ENCODE data around the gene KRT80.

KRT80 gene

DNA sequence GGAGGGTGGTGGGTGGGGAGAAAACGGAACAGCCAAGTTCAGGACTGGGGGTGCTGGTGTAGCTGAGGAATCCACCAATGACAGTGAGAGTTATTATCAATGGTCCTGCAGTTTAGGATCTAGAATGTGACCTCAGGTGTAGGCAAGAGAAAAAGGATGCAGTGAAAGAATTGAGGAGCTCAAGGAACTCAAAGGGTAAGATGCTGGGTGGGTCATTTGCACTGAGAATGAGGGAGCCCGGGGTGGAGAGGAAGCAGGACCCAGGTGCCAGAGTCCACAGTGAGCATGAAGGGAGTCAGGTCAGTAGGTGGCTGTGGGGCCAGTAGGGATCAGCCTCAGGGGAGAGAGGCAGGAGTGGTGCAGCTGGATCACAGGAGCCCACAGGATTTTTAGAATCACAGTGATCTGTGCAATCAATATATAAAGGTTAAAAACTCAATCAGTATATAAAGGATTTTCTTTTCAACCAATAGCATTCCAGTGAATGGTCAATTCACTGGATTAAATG lies 38.1 kb upstream of the KRT80 start:
- no peak for DNase-seq (ENCODE audit: extremely low read depth in 1 of 2, low read depth in 1 of 2)

DNA sequence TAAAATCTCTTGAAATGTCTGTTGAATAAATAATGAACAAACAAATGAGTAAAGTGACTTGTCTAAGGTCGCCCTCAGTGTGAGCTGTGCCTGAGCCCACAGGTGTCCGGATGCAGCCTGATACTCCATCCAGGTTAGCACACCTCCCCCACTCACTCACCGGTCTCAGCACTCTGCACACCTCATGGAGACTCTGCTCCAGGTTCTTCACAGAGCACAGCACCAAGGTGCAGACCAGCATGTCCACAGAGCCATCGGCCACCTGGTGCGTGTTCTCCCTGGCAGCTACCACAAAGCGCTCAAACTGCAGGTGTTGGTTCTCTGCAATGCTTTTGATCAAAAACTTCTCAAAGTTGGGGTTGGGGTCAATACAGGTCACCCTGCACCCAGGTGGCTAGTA lies 37.1 kb upstream of the KRT80 start:
- no peak for DNase-seq (ENCODE audit: extremely low read depth in 1 of 2, low read depth in 1 of 2)

DNA sequence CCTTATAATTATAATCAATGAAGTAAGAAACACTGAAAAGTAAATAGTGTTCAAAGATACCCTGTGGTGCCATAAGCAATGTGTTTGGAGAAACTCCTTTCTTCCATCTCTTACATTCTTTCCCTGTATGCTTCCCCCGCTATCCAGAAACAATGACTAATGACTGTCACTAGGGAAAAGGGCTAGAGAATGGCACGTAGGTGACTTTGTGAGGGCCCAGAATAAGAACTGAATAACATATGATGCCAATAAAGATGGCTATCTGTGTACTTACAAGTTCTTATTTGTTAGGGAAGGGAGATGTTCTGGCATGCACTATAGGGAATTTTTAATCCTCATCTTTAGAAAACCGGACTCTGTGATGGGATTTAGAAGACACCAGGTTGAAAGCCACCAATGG lies 36.6 kb upstream of the KRT80 start:
- no peak for DNase-seq (ENCODE audit: extremely low read depth in 1 of 2, low read depth in 1 of 2)

DNA sequence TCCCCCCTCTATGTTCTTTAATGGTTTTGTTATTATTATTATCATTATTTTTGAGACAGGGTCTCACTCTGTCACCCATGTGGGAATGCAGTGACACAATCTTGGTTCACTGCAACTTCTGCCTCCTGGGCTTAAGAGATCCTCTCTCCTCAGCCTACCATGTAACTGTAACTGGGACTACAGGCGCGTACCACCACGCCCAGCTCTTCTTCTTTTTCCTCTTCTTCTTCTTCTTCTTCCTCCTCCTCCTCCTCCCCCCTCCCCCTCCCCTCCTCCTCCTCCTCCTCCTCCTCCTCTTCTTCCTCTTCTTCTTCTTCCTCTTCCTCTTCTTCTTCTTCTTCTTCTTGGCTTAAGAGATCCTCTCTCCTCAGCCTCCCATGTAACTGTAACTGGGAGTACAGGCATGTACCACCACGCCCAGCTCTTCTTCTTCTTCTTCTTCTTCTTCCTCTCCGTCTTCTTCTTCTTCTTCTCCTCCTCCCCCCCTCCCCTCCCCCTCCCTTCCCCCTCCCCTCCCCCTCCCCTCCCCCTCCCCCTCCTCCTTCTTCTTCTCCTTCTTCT lies 35.9 kb upstream of the KRT80 start:
- no peak for DNase-seq (ENCODE audit: extremely low read depth in 1 of 2, low read depth in 1 of 2)

DNA sequence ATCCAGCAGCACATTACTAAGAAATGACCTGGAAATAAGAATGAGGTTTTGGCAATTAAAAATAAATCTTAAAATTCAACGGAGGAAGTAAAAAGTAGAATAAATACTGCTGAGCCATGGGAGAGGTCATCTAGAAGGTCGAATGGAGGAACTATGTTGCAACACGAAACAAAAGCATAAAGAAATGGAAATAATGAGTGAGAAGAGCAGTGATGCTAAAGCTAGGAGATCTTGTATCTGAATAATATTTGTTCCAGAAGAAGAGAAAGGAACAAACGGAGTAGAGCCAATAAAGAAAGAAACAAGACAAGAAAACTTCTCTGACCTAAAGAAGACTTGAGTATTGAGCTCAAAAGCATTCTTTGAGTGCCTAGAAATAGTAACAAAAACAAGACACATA lies 34.6 kb upstream of the KRT80 start:
- DNase-seq (ENCODE audit: extremely low read depth in 1 of 2, low read depth in 1 of 2) = no peak

DNA sequence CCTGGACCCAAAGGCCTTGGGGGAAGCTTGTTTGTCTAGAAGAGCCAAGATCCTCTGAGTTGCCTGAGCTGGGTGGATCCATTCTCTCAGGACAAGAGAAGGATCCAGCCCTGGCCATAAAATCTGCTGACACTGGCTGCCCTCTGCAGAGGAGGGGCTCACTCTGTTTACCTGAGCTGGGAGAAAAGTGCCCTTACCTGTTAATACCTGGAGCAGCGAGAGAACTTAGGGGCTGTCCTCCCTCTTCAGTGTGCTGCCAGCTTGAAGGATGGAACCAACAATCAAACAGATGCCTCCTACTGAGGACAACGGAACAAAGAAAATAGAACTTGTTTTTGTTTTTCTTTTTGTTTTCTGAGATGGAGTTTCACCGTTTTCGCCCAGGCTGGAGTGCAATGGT lies 33.9 kb upstream of the KRT80 start:
- no peak for DNase-seq (ENCODE audit: extremely low read depth in 1 of 2, low read depth in 1 of 2)

DNA sequence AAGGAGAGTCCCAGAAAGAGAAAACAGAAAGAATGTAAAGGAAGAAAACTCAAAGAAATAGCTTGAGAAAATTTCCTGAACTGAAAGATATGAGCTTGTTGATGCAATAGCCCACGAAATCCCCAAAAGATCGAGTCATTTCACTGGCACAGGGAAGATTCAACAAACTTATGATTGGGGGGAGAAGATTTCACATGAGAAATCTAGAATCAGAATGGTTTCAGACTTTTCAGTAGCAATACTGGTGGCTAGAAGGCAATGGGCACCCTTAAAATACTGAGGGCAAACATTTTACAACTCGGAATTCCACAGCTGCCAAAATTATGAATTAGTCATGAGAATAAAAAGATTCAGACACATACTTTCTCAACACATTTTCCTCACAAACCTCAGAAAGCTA lies 32.3 kb upstream of the KRT80 start:
- DNase-seq (ENCODE audit: extremely low read depth in 1 of 2, low read depth in 1 of 2) = no peak

DNA sequence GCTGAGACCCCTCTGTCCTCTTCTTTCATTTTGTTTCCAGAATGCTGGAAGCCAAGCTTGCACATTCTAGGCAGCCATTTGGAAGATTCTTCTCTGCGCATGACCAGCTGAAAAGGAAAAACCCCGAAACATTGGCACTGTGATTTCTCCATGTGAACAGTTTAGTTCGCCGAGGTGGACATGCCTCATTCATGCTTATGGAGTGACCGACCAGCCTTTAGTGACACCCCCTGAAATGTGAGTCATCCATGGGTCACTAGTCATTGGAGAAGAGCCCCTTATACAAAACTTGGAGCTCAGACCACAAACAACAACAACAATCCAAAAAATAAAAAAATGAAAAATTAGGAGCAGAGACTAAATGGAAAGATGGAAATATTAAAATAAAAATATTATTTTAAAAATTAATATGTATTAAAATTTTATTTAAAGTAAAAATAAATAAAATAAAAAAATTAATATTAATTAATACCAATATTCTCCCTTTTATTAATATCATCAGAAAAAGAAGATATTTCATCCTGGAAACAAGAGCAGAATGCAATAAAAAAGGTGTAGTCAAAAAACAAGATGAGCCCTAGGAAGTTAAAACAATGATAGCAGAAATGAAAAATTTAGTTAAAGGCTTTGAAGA lies 31.7 kb upstream of the KRT80 start:
- no peak for DNase-seq (ENCODE audit: extremely low read depth in 1 of 2, low read depth in 1 of 2)

DNA sequence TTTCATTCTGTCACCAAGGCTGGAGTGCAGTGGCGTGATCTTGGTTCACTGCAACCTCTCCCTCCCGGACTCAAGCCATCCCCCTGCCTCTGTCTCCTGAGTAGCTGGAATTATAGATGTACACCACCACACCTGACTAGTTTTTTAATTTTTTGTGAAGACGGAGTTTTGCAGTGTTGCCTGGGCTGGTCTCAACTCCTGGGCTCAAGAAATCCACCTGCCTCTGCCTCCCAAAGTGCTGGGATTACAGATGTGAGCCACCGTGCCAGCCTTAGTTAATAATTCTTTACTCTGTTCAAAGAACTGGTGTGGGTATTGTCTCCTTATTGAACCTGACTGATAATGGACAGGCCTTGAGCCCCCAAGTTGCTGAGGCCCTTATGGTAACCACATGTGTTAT lies 30.9 kb upstream of the KRT80 start:
- no peak for DNase-seq (ENCODE audit: extremely low read depth in 1 of 2, low read depth in 1 of 2)

DNA sequence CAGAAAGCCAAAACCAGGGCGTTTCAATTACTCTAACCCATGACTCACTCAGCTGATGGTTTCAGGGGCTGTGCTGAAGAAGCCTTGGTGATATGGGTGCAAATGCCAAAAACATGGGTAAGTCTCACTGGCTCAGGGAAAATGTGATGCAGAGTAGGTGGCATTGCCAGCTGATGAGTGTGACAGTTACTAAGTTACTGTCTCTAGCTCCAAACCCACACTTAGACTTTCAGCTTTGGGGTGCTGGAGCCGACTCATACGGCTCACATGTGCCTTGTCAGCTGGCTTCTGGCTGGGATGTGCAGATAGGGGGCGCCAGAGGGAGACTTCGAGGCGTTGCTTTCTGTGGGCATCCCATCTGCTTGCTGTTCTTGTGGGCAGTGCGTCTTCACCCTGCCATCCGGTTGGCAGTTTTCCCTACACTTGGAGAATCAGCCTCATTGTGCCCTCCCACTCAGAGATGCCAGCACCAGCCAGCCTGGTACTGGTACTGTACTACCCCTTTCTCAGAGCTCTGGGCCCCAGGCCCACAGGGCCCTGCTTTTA lies 30.2 kb upstream of the KRT80 start:
- peak; percentile 53 to 84 for DNase-seq (ENCODE audit: extremely low read depth in 1 of 2, low read depth in 1 of 2)

DNA sequence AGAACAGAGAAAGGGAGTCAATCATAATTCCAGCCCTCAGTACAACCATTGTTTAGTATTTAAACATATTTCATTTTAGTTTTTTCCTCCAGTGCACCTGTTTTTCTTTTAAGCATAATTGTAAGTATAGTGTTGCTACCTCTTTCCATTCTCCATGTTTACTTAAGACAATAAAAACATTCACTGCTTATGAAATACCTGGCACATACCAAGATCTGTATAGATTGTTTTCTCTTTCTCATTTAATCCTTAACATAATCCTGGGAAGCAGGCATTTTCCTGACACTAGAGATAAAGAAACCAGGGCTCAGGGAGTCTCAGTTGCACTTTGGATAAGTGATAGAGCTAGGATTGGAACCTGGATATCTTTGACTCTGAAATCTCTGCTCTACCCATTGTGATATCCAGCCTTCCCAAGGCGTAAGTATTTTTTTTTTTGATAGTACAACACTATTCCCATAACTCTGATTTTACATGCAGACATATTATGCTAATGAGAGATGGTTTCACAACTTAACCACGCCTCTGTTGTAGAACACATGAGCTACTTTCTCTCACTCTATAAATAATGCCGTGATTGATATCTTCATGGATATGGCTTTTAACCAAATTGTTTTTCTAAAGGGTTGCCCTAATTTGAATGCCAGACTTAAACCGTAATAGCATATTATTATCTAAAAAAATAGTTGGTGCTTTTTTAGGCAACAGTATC lies 29.4 kb upstream of the KRT80 start:
- DNase-seq (ENCODE audit: extremely low read depth in 1 of 2, low read depth in 1 of 2) = no peak

DNA sequence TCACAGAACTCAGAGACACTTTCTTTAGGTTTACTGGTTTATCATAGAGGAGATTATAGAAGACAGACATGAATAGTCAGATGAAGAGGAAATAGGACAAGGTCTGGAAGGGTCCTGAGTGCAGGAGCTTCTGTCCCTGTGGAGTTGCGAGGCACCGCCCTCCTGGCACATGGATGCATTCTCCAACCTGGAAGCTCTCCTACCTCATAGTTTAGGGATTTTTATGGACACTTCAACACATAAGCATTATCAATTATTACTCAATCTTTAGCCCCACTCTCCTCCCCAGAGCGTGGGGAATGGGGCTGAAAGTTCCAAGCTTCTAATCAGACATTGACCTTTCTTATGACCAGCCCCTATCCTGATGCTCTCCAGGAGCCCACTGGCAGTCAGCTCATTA lies 28.7 kb upstream of the KRT80 start:
- DNase-seq (ENCODE audit: extremely low read depth in 1 of 2, low read depth in 1 of 2) = no peak

DNA sequence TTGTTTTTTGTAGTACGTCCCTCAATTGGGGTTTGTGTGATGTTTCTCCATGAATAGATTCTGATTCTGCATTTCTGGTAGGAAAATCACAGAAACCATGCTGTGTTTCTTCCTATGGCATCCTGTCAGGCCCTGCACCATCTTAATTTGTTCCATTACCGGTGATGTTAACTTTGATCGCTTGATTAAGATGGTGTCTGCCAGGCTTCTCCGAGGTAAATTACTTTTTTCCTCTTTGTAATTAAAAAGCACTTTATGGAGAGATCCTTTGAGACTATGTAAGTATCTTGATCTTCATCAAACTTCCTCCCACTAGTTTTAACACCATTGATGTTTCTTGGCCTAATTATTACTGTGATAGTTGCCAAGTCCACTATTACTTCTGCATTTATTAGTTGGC lies 26.2 kb upstream of the KRT80 start:
- DNase-seq (ENCODE audit: extremely low read depth in 1 of 2, low read depth in 1 of 2) = no peak

DNA sequence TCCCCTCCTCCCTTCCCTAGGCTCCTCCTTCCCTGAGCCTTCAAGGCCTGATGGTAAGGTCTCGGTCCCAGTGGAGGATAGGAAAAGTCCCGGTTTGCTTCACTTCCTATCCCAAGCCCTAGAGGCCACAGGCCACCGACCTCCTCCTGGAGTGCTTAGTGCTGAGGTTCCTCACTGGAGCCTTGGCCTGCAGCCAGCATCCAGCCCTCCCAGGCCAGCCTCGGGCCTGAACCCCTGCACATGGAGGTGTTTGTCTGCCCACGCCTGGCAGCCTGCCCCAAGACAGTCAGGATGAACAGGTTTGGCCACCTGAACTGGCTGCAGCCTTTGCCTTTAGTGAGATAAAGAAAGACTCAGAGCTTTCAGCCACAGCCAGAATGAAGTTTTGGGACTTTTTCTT lies 25.4 kb upstream of the KRT80 start:
- no peak for DNase-seq (ENCODE audit: extremely low read depth in 1 of 2, low read depth in 1 of 2)

DNA sequence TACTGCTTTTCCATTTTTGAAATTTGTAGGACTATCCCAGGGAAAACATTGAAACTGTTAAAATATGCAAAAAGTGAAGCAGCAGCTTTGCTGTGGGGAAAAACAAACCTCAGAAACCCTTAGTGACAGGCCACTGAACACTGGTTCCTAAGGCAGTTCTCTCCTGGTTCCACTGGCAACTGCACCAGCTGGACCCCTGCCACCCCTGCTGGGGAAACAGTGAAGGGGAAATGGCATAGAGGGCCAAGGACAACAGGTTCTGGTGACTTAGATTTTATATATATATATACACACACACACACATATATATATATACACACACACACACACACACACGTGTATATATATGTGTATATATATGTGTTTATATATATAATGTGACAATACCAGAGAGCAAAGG lies 25.0 kb upstream of the KRT80 start:
- no peak for DNase-seq (ENCODE audit: extremely low read depth in 1 of 2, low read depth in 1 of 2)

DNA sequence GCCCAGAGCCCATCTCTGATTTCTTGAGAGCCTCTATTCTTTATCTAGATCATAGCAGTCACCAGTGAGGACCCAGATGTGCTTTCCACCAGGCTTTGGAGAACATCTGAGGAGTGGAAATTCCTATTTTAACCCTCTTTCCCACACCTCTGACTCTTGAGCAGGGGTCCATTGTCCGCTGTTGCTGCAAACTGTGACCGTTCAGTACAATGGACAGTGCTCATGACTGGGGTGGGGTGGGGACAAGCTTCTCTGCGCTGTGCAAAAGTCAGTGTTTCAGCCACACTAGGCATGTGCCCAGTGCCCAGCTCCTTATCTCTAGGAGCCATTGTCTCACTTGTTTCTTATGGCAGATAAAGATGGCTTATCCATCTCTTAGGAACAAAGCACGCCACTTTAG lies 24.3 kb upstream of the KRT80 start:
- no peak for DNase-seq (ENCODE audit: extremely low read depth in 1 of 2, low read depth in 1 of 2)

DNA sequence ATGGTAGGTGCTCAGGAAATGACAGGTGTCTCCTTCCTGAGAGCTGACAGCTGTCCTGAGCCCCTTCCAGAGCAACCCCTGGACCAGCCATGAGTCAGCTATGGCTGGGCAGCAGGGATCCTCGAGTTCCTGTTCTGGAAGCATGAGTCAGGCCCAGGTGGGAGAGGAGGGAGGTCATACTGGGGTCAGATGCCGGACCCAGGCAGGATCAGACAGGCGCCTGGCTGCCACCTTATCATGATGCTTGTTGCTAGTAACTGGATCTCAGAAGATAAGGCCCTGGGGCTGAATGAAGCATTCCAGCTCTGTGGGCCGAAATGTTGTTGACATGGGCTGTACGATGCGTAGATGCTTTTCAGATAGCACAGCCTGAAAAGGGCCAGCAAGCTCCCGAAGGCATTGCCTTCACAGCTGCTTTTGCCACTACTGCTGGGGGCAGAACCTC lies 23.8 kb upstream of the KRT80 start:
- no peak for DNase-seq (ENCODE audit: extremely low read depth in 1 of 2, low read depth in 1 of 2)

DNA sequence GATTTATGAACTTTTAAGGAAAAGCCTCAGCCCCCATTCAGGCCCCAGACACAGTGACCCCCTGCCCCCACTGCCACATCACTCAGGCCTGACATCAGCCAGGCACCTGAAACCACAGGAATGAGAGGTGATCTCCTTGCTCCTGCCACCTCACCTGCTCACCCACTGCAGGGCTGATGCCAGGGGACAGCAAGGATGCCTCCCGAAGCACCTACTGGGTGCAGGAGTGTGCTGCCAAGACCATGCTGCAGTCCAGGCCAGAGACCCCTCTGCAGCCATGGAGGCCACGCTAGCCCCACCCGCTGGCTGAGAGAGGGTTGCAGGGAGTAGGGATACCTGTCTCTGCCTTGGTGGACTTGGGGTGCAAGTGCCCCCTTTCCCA lies 22.6 kb upstream of the KRT80 start:
- no peak for DNase-seq (ENCODE audit: extremely low read depth in 1 of 2, low read depth in 1 of 2)

DNA sequence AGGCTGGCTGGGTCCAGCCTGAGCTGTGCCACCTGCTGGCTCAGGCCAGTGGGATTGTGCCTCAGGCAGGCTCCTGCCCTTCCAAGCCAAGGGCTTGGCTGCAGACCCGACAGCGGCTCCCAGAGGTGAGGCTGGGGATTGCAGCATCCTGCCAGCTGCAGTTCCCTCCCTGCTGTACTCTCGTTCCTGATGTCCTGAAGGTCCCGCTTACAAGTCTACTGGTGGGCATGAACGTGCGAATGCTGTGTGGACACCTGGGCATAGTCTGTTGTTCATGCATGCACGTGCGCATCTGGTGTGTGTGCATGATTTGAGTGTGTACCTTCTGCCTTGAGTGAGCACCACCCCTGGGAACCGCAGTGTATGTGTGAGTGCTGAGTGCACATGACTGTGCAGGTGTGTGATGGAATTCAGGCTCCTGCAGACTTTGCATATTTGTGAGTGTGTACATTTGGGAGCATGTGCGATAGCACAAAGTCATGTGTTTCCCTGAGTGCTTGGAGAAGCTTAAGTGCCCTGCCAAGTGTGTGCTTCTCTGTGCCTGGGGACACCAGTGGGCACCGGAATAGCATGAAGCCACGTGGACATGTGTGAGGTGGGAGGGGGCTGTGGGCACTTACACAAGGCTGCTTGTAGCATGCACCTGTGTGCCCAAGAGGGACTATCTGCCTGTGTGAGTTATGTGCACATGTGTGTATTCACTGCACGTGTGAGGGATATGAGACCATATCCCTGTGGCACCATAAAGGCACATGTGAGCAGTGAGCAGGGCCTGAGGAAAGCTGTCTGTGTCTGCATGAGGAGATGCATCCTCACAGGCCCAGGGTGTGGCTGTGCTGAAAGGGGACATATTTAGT lies 22.0 kb upstream of the KRT80 start:
- DNase-seq (ENCODE audit: extremely low read depth in 1 of 2, low read depth in 1 of 2) = peak; percentile 11 to 27

DNA sequence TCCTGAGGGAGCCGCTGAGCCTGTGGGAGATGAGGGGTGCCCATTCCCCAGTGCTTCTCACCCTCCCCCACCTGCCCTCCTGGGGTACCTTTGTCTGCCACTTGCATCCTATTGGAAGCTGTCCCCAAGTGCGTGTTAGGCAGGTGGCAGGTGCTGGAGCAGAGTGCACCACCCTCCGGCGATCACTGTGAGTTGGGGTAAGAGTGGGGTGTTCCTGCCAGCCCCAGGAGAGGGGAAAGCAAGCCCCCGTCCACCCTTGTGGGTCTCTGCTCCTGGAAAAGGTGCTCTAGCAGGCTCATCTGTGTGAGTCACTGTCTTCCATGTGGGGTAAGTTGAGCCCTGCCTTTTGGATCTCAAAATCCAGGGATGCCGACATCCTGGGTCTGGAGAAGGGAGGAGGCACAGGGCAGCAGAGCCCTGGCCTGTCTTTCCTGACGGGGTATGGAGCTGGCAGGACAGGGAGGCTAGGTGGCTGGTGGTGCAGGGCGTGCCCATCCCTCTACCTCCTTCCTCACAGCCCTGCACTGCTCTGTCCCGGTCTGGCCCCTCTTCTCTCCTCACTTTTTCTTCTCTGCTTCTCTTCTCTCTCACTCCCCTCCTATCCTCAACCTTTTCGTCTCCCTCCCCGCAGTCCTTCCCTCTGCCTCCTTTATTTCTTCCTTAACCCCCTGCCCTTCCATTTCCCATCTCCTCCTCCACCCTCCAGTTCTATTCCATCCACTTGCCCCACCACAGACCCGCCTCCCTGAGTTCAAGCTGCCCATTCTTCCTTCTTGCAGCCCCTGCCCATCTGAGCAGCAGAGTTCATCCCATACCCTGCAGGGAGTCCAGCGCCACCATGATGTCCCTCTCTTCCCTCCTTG lies 21.1 kb upstream of the KRT80 start:
- DNase-seq (ENCODE audit: extremely low read depth in 1 of 2, low read depth in 1 of 2) = no peak

All from stimulated activated CD8-positive, alpha-beta memory T cell treated with anti-CD3 and anti-CD28 coated beads, Interleukin-7, amount 100 ng/mL, for 48 hours (primary cell).